Choroid plexus epithelial cell (primary cell): ENCODE measurements around the gene IPPK.

Source experiments
- DNase-seq: peaks from one replicate; pipeline ENCODE4 v3.0.0-alpha.2; 2010; ENCODE audit warnings: low read depth
- H3K4me3 ChIP-seq: 2 replicates; pipeline ENCODE4 v1.5.1; 2011; ENCODE audit warnings: low read depth, mild to moderate bottlenecking, control low read depth, low read length, moderate library complexity
- TF ChIP-seq, protein P1 (sequence below): conservative IDR thresholded peaks from 2 replicates; pipeline ENCODE4 v1.5.1; 2011; ENCODE audit warnings: low read depth, mild to moderate bottlenecking, control low read depth, inconsistent platforms, low read length, moderate library complexity

The IPPK gene

DNA sequence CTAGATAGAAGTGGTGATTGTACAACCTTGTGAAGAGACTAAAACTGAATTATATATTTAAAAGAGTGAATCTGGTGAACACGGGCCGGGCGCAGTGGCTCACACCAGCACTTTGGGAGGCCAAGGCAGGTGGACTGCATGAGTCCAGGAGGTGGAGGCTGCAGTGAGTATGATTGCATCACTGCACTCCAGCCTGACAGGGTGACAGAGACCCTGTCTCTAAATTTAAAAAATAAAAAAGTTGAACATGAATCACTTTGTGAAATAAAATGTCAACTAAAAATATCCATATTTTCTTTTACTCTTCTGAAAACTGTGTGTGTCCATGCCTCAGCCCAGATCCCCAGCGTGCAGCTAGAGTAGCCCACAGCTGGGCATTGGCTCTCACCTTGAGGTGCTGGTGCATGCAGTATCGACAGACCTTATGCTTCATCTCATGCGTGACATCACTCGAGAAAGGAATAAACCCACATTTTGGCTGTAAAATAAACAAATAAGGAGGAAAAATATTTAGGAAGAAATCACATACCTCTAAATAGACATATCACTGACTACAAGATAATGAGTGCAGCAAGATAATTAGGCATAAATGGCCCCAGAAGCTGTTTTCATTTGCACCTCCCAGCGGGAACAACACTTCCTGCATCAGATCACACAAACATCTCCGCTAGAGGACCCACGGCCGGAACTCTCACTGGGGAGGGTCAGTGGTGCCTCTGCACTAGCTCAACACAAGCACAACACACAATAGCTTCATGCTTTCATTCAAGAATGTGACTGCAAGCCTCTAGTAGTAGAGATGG, 22.1 kb downstream of the IPPK start:
- H3K4me3 ChIP-seq: no peak overlapping the region
- no peak for DNase-seq
- TF ChIP-seq, protein P1, sequence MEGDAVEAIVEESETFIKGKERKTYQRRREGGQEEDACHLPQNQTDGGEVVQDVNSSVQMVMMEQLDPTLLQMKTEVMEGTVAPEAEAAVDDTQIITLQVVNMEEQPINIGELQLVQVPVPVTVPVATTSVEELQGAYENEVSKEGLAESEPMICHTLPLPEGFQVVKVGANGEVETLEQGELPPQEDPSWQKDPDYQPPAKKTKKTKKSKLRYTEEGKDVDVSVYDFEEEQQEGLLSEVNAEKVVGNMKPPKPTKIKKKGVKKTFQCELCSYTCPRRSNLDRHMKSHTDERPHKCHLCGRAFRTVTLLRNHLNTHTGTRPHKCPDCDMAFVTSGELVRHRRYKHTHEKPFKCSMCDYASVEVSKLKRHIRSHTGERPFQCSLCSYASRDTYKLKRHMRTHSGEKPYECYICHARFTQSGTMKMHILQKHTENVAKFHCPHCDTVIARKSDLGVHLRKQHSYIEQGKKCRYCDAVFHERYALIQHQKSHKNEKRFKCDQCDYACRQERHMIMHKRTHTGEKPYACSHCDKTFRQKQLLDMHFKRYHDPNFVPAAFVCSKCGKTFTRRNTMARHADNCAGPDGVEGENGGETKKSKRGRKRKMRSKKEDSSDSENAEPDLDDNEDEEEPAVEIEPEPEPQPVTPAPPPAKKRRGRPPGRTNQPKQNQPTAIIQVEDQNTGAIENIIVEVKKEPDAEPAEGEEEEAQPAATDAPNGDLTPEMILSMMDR: no peak

DNA sequence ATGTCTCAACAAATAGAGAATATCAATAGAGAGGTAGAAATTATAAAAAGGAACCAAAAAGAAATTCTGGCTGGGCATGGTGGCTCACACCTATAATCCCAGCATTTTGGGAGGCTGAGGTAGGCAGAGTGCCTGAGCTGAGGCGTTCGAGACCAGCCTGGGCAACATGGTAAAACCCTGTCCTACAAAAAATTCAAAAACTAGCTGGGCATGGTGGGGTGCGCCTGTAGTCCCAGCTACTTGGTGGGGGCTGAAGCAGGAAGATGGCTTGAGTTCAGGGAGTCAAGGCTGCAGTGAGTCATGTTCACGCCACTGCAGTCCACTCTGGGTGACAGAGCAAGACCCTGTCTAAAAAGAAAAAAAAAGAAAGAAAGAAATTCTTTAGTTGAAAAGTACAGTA, 24.9 kb downstream of the IPPK start:
- DNase-seq: no peak
- no peak overlapping the region for H3K4me3 ChIP-seq
- TF ChIP-seq, protein P1: no peak

DNA sequence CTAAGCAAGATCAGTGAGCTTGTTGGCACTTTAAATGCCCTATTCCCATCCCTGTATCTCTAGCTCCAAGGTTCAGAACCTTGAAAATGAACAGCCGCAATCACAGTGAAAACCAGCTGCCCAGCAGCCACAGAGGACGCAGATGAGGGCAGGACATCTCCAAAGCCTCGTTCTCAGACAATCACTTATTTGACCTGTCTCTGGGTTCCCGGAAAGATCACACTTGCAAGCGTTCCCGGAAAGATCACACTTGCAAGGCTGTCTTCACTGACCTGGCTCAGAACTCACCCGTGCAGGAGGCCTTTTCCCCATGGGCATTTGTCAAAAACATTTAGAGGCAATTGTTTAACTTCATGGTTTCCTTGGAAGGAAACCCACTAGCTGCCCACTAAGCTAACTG, 25.7 kb downstream of the IPPK start:
- TF ChIP-seq, protein P1: no peak
- H3K4me3 ChIP-seq: no peak overlapping the region
- no peak for DNase-seq

DNA sequence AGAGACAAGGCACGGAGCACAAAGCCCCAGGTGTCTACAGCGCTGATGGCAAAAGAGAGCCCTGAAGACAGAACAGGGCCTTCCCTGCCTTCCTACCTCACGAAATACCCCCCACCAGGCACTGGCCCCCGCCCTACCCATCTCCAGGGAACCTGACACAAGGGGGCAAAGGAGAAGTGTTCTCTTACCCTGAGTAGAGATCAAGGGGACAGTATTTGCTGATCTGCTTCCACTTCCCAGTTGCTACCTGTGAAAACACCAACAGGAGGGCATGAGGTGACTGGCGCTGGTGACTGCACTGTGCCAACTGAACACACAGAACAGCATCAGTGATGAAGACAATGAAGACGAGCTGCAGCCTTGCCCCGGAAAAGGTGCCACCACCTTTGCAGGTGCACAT, 27.4 kb downstream of the IPPK start:
- no peak for DNase-seq
- TF ChIP-seq, protein P1: no peak
- H3K4me3 ChIP-seq: no peak overlapping the region

DNA sequence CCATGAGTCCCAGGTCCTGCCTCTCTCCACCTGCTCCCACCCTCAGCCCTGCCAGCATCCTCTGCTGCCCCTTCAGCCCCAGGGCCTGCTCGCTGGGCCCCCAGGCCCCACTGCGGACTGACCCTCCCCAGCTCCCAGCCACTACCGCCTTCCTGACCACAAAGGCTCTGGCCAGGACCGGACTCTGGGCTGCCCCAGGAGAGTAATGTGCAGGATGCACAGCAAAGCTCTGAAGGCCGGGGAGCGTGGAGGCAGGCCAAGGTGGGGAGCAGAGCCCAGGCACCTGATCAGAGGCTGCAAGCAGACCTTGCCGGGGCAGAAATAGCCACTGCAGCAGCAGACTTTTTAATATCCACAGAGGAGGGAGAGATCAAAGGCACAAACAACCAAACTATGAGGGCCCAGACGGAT, 27.9 kb downstream of the IPPK start:
- no peak overlapping the region for H3K4me3 ChIP-seq
- TF ChIP-seq, protein P1: no peak
- DNase-seq: no peak

DNA sequence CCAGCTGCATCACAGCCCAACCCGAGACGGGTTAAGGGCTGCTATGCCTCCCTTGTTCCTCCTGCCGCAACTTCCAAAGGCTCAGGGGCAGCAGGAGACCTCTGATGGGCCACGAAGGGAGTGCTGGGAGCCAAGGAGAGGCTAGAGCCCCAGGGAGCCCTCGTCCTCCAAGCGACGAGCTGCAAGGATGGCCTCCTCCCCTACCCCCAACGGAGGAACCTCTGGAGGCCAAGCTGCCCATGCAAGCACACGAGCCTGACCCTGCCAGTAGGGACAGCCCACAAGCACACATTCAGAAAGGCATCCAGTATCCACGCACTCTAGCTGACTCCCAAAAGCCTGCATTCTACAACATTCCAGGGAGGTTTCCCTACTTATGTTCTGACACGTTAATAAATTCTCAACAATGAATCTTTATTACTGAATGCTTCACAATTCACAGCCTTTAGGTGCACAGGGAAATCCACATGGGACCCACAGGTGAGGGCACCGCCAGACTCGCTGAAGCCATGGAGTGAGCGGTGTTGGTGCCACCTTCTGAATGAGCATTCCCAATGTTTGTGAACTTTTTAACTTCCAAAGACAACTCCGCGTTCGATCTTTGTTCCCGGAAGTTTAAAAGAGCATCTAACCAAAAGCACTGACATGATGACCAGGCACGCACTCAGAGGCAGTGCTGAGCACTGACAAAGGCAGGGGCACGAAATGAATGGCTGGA, 28.7 kb downstream of the IPPK start:
- no peak for DNase-seq
- TF ChIP-seq, protein P1: no peak
- no peak overlapping the region for H3K4me3 ChIP-seq
